HG03095 (cell line): ENCODE results near the gene MAPK8.
"Not testable (repeated sequence)": the region's sequence is repeated elsewhere in the genome, so short reads cannot be mapped to it uniquely, and the experiment has no call there.

Source experiments
- ATAC-seq: cut with Tn5 transposase; IDR thresholded peaks from one replicate; pipeline ENCODE4 v1.9.1; 2021; ENCODE audit warnings: moderate library complexity; ENCODE audit not compliant: unreplicated experiment

MAPK8 gene

DNA sequence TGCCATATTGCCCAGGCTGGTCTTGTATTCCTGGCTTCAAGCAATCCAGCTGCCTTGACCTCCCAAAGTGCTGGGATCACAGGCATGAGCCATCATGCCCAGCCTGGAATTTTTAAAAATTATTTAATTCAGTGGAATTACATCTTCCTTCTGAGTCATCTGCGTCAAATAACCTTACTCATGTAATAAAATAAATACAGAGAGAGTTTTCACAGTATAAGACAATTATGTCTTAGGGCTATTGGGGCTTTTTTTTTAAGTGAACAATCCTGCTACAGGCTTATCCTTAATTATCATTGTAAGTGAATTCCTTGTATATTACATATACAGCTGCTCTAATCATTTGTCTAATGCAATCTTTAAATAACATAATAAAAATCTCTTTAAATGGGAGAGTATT is 108.3 kb downstream of the MAPK8 start:
- no peak for ATAC-seq

- no peak for ATAC-seq
Observed at GRCh38 chr10:48416584-48417232, 110.2 kb downstream of the MAPK8 start.

DNA sequence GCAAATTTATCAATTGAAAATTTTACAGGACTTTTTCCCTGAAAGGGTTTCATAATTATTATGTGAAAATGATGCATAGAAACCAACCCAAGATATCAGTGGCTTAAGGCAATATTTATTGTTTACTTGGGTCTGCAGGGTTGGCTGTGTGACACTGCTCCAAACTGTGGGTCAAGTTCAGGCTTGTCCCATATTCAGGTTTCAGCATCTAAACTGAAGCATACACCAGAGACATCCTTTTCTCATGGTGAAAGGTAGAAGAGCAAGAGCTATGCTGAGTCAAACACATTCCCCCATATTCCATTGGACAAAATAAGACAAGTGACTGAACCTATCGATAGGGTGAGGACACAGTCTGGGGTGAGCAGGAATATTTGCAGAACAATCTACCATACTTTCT is 110.9 kb downstream of the MAPK8 start:
- ATAC-seq, result no peak

GRCh38 chr10:48418189-48418788 is 111.8 kb downstream of the MAPK8 start:
- no peak for ATAC-seq

- no peak for ATAC-seq
Observed at GRCh38 chr10:48419714-48420113, 113.2 kb downstream of the MAPK8 start.

DNA sequence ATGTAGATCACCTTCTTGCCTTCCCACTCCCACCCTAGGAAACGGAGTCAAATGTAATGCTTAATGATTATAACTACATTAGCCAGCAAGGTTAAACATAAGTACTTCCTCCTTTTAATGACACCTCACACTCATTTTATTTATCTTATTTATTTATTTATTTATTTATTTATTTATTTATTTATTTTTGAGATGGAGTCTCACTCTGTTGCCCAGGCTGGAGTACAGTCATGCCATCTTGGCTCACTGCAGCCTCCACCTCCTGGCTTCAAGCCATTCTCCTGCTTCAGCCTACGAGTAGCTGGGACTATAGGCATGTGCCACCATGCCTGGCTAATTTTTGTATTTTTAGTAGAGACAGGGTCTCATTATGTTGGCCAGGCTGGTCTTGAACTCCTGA is 115.4 kb downstream of the MAPK8 start:
- not testable (repeated sequence) for ATAC-seq

- no peak for ATAC-seq
Observed at GRCh38 chr10:48423884-48424283, 117.4 kb downstream of the MAPK8 start.

GRCh38 chr10:48428896-48429295 is 122.4 kb downstream of the MAPK8 start:
- ATAC-seq, result no peak

DNA sequence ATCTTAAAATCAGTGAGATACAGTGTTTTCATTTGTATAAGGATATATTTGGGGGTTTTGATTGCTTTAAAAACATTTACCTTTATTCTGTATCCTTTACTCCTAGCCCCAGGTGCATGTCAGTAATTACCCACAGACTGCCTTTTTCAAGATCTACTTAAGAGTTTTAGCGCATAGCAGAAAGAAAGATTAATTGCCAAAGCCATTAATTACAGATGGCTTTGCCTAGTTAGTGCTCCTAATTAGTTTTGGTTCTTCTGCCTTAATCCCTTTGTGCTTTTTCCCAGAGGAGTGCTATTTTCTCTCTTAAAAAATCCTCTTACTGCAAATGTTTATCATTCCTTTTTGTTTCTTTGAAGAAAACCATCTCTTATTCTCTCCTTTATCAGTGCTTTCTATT is 122.8 kb downstream of the MAPK8 start:
- no peak for ATAC-seq

- ATAC-seq, result no peak
Observed at GRCh38 chr10:48430402-48430993, 124.0 kb downstream of the MAPK8 start.

DNA sequence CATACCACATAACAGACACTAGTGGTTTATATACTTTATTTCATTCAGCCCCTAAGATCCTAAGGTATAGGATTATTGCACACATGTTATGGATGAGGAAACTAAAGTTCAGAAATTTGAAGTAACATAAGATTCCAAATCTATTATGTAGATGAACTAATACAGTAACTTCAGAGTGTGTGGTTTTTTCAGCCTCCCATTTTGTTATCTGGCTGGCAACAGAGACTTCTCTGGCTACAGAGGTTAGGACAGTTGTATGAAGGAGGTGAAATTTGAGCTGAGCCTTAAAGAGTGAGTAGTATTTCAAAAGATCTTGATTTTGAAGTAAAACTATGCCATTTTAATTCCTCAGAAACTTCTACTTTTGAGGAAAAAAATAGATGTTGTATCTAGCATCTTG is 125.4 kb downstream of the MAPK8 start:
- no peak for ATAC-seq

GRCh38 chr10:48437546-48437945 is 131.1 kb downstream of the MAPK8 start:
- no peak for ATAC-seq

GRCh38 chr10:48439031-48439430 is 132.6 kb downstream of the MAPK8 start:
- no peak for ATAC-seq

DNA sequence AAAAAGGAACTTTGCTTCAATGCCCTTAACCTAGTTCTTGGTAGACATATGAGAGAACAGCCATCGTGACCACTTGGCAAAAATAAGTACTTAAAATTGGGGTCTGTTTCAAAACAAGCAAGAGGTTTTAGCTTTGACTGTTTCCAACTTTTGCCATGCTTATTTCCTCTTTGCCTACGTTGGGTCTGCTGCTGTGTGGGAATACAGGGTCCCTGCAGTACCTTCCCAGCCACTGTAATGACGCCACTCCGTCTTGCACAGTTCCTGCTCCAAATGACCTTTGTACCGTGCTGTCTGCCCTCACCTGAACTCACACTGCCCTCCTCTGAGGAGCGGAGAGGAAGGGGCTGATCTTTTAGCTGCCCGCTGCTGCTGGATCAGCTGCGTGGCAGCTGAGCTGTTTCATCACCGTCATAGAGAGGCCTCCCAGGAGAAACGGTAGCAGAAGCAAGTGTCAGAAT is 133.1 kb downstream of the MAPK8 start:
- no peak for ATAC-seq

GRCh38 chr10:48440771-48441170 is 134.3 kb downstream of the MAPK8 start:
- no peak for ATAC-seq

GRCh38 chr10:48442090-48442808 is 135.8 kb downstream of the MAPK8 start:
- ATAC-seq, result no peak

DNA sequence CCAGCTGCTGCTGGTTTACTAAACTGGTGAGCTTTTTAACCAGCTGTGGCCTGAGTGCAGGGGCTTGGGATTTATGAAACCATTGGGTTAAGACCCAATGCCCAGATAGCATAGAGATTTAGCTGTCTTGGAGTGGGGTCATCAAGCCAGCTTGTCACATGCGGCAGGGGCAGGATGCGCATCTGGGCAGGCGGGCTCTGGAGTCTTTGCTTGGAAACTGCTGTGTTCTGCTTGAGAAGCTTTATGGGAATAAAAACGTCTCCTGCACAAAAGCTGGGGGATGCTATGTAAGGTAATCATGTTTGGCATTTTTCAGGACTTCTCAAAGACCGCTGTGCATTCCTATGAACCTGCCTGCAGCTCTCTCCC is 136.3 kb downstream of the MAPK8 start:
- ATAC-seq, result no peak

DNA sequence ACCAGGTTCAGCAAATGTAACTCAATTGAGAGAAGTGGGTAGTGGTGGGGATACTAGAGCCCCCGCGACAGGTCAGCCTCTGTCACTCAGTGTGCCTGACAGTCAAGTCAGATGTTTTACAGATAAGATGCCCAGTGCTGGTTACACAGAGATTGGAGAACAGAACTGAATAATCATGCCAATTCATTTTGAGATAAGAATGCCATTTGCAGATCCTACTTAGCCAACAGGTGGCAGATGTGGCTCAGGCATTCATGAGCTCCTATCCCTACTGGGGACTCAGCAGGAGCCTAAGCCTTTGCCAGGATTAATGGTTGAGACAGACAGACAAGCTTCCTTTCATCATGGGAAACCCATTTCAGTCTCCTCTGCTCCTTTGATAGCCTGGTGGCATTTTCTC is 137.8 kb downstream of the MAPK8 start:
- ATAC-seq, result no peak

DNA sequence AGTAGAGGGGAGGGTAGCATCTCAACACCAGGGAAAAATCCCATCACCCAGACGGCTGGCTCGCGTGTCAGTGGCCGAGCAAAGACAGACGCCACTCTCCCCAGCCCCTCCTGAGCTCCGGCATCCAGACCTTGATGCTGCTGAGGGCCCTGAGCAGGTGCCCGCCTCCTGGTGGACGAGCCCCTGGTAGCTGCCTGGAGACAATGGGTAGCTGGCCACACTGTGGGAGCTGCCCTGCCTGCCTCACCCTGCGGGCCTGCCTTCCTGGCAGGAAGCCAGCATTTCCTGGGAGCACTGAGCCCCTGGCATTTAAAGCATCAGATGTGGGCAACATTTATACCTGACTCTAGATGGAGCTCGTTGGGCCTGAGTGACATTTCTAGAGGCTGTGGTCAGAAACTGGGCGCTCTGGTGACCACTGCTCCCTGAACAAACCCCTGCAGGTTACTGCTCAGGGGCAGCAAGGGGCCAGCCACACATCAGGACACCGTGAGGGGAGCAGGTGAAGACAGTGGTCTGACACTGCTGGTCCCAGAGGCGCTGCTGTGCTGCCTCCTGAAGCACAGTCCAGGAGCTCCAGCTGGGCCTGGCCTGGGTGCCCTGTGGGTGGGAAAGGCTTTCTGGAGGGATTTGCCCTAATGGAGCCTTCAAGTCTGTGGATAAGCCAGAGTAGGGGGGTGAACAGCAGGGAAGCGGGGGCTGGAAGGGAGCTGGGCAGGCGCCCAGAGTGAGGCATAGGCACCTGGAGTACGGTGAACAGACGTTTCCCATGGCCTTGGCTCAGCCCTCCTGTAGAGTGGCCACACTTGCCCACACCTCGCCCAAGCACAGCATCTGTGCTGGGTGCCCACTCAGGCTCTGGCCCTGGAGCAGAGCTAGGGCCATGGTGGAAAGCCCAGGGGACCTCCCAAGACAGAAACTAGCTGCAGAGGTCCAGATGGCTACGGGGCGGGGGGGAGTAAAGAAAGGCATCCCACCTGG is 138.7 kb downstream of the MAPK8 start:
- ATAC-seq, result no peak

DNA sequence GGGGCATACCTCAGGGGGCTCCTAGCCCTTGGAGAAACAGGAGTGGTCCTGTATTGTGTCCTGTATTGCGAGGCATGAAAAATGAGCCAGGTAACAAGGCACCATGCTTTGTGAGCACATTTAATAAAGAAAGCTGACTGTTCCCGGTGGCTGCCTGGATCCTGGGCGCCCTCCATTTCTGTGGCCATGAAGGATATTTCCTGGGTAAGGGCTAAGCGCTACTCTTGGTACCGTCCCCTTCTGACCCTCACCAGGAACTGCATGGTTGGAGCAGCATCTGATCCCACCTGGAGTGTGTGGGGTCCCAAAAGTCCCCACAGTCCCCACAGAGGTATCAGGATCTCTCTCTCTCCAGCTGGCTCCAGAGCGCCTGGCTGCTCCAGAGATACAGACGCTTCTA is 139.5 kb downstream of the MAPK8 start:
- ATAC-seq, result no peak

- ATAC-seq, result no peak
Observed at GRCh38 chr10:48446785-48447184, 140.3 kb downstream of the MAPK8 start.
